Measurements from ENCODE around the gene DDA1. TPM values are rescaled to one million over a fixed set of nuclear protein-coding genes. Genes with fewer than 3 reads are reported as not detected.
"Not testable (repeated sequence)": the region's sequence is repeated elsewhere in the genome, so short reads cannot be mapped to it uniquely, and the experiment has no call there.

The DDA1 gene
- total RNA-seq (2014; rRNA removed; shearing (Covaris generic)), result 40.5 and 50.3 TPM in 2 replicates

DNA sequence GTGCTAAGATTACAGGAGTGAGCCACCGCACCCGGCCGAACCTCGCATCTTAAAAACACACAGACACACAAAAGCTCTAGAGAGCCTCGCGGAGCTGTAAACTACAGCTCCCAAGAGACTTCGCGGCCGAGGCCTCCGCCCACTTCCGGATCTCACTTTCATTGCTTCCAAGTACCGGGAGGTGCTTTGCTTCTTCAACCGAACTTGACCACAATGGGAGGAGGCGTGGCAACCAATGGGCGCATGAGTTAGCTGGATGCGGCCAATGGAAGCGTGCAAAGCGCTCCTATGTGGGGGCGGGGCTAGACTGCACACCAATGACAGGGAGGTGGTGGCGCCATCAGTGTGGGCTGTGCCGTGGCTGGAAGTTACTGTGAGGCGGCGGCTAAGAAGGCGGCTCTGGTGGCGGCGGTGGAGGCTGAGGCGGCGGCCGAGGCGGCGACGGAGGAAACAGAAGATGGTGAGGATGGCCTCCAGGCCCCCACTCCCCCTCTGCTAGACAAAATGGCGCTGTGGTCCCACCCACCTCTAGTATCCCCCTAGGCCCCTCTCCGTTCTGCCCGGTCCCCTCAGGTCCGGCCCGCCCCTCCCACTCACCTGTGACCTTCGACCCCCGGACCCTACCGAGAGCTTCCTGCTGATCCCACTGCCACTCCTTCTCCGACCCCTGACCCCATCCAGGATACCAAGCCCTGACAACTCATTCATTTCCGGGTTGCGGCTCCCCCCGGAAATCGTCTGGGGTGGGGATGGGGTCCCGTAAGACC lies at the start of gene DDA1:
Gene DDA1 (plus strand): TSS at position 366 of the 767 bp plus-strand sequence. CDS start 92 bp downstream, at position 458.
- DNase-seq (ENCODE audit: low read depth), result peak; percentile 100

DNA sequence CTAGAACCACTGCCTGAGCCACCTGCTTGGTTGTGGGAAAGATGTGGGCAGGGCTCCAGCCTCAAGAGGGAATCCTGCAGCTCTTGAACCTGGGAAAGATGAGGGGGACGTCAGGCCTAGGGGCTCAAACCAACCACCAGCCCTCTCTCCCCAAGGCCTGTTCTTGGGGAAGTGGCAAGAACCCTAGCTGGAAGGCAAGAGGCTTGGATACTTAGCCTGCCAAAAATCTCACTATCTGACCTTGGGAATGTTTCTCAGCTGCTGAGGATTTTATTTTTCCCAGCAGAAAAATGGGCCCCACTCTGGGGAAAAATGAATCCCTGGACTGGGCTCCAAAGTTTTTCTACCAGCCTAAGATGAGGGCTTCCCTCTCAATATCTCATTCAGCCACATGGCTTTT lies 49.4 kb upstream of the DDA1 start:
- DNase-seq (ENCODE audit: low read depth), result no peak

DNA sequence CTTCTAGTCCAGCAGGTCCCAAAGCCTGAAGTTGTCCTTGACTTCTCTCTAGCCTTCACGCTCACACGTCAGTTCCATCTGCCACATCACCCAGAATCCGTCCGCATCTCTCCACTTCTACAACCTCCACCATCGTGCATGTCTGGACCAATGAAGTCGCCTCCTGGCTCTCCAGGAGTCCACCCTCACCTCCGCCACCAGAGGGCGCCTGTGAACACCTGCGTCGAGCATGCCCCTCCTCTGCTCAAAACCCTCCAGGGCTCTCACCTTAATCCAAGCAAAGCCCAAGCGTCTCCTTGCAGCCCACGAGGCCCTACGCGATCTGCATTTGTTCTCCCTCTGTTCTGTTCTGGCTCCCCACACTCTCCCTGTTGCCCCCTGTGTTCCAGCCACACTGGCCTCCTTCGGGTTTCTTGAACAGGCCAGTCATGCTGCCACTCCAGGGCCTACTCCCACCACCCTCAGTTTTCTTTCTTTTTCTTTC lies 48.5 kb upstream of the DDA1 start:
- peak; percentile 66 for DNase-seq (ENCODE audit: low read depth)

DNA sequence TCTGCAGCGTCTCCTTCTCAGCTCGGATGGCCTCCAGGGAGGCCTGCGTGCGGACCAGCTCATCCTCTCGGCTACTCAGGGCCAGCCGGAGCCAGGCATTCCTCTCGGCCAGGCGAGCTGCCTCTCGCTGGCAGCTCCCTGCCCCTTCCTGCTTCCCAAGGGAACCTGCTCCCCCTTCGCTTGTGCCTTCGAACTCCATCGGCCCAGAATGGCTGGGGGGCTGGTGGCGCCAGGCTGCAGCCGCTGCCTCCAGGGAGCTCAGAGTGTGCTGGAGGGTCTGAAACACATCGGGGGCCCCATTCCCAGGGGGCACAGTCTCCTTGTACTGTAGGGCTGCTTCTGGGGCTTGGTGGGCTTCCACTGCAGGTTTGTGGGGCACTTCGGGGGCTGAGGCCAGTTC lies 46.8 kb upstream of the DDA1 start:
- DNase-seq (ENCODE audit: low read depth), result no peak

DNA sequence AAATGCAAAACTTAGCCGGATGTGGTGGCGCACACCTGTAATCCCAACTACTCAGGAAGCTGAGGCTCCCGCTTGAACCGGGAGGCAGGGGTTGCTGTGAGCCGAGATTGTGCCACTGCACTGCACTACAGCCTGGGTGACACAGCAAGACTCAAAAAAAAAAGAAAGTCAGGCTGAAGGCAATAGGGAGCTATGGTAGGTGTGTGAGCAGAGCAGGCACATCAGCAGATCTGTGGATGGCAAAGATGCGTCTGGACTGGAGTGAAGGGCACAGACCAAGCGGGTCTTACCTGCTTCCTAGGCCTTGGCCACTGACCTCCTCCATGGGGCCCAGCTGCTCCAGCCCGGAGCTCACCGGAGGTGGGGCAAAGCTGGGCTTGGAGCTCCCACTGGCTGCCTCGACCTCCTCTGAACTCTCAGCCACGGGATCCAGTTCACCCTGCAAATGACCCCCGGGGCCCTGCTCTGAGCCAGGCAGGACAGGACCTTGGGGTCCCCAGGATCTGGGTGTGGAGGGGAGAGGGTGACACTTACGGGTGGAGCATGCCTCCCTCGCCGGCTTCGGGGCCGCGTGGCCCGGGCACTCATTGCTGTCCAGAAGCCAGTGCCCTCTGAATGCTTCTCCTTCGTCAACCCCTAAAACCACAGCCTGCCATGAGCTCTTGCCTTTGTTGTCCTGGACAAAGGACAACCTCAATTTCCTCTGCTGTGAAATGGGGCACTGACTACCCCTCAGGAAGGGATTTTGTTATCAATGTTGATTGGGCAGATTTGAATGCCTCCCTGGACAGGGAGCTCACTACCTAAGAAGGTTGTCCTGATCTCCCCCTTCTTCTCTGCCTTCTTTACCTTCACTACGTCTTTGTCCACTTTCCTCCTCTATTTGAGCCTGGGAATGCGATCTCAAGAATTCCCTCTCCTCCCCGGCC lies 45.4 kb upstream of the DDA1 start:
- no peak for DNase-seq (ENCODE audit: low read depth)

DNA sequence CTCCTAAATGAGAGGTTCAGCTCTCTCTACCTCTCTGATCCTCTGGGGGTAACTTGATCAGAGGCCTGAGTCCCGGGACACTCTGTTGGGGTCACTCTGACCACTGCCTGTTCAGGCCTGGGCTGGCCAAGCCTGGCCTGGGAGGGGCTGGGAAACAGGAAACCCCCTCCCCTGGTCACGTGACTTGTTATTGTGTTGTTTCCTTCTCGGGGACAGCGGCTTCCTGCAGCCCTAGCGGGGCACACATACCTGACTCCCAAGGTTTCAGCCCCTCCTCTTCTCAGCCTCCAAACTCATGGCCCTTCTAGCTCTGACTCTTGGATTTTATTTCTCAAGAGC lies 44.8 kb upstream of the DDA1 start, which contains the start of gene USHBP1:
Gene USHBP1 (minus strand): TSS at position 105 of the 339 bp plus-strand sequence. CDS start 446 bp downstream, outside the sequence.
- no peak for DNase-seq (ENCODE audit: low read depth)

DNA sequence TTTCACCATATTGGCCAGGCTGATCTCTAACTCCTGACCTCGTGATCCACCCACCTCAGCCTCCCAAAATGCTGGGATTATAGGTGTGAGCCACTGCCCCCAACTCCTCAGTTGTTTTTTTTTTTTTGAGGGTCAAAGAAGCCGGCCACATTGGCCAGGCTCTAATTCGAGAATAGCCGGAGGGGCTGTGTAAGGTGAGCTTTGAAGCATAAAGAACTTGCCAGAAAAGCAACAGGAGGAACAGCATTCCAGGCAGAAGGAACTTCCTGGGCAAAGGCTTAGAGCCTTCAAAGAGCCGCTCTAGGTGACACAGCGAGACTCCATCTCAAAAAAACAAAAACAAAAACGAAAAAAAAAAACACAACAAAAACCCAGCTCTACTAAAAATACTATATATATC lies 43.3 kb upstream of the DDA1 start:
- no peak for DNase-seq (ENCODE audit: low read depth)

DNA sequence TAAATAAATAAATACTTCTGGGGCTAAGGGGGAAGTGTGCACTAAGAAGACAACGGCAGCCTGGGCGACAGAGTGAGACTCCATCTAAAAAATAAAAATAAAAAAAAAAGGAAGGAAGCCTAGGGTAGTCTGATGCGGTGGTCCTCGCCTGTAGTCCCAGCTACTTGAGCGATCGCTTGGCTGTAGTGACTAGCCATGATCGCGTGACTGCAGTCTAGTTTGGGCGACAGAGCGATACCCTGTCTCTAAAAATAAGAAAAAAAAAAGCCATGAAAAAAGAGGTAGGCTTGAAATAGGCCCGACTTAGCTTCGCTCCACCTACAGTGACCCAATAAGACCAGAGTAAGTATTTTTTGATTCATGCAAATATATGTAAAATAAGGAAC lies 42.8 kb upstream of the DDA1 start:
- DNase-seq (ENCODE audit: low read depth), result no peak

DNA sequence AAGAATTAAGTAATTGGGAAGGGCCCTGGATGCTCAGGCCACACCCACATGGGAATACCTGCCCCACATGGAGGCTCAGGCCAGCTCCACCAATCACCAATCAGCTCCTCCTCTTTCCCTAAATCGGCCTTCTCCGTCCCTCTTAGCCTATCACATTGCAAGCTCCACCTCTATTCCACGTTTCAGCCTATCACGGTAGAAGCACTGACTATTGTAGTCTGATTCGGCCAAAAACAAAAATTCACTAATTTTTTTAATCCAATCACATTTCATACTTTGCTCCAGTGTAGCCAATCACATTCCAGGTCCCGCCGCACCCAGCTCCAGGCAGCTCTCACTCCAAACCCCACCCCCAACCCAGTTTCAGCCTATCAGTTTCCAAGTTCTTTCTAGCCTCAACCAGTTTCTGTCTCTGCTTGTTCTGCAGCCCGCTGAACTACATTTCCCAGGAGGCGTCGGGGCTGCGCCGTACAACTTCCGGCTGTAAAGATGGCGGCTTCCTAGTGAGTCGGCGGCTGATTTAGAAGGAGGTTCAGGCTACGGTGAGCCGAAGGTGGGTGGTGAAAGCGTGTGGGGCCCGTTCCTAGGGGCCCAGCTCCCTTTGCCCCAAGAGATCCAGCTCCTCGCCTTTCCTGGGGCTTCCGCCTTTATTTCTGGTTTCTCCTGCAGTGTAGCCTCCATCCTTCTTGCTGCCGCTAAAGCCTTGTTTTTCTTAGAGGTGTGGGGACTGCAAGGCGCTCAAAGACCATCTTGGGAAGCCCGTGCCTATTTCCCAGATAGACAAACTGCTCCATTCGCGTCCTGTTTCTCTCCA lies 42.2 kb upstream of the DDA1 start, which contains the start of gene BABAM1:
Gene BABAM1 (plus strand): TSS at position 469 of the 814 bp plus-strand sequence. CDS start 1,364 bp downstream, outside the sequence.
- peak; percentile 99 for DNase-seq (ENCODE audit: low read depth)

DNA sequence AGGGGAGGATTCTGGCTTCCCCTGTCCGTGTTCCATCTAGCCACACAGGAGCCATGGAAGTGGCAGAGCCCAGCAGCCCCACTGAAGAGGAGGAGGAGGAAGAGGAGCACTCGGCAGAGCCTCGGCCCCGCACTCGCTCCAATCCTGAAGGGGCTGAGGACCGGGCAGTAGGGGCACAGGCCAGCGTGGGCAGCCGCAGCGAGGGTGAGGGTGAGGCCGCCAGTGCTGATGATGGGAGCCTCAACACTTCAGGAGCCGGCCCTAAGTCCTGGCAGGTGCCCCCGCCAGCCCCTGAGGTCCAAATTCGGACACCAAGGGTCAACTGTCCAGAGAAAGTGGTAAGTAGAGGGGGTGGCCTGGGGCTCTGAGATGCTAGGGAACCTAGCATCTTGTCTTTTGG lies 40.6 kb upstream of the DDA1 start:
- DNase-seq (ENCODE audit: low read depth), result no peak

DNA sequence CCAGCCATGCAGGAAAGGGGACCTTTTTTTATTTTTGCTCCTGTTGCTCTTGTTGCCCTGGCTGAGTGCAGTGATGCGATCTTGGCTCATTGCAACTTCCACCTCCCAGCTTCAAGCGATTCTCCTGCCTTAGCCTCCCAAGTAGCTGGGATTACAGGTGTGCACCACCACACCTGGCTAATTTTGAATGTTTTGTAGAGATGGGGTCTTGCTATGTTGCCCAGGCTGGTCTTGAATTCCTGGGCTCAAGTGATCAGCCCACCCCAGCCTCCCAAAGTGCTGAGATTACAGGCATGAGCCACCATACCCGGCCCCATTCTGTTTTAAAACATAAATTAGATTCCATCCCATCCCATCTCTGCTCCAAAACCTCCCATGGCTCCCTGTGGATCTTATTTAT lies 34.5 kb upstream of the DDA1 start:
- DNase-seq (ENCODE audit: low read depth), result not testable (repeated sequence)

DNA sequence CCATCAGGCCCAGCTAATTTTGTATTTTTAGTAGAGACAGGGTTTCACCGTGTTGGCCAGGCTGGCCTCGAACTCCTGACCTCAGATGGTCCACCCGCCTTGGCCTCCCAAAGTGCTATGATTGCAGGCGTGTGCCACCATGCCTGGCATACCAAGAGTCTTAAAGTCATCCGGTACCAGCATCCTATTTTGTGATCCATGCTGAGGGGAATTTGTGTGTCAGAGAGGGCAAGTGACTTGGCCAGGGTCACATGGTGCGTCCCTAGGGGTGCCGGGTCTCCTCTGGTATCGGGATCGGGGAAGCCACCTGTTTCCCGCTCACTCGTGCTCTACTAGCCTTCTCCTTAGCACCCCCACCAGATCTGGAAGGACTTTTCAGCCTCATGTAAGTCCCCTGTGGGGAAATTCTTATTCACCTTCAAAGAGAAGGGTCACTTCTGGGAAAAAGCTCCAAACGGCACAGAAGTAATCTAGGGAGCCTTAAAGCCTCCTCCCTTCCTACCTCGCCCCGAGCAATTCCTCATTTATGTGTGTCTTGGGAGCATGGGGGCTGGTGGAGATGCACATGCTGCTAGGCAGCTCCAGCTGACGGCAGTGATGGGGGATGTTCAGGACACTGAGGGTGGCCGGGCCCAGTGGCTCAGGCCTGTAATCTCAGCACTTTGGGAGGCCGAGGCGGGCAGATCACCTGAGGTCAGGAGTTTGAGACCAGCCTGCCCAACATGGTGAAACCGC lies 33.8 kb upstream of the DDA1 start:
- no peak for DNase-seq (ENCODE audit: low read depth)

DNA sequence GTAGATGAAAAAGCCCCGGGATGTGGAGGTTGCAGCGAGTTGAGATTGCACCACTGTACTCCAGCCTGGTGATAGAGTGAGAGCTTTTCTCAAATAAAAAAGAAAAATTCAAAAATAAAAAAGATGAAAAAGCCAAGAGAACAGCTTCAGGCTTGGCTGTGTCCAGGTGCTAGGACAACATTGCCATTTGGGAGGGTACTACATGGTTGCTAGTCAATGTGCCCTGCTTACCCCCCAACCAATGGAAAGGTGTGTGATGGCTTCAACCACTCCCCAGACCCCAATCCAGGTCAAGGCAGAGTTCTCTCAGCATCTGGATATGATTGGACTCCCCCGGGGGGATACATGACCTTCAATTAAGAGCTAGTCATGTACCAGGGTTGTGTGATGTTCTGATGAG lies 29.9 kb upstream of the DDA1 start:
- no peak for DNase-seq (ENCODE audit: low read depth)

DNA sequence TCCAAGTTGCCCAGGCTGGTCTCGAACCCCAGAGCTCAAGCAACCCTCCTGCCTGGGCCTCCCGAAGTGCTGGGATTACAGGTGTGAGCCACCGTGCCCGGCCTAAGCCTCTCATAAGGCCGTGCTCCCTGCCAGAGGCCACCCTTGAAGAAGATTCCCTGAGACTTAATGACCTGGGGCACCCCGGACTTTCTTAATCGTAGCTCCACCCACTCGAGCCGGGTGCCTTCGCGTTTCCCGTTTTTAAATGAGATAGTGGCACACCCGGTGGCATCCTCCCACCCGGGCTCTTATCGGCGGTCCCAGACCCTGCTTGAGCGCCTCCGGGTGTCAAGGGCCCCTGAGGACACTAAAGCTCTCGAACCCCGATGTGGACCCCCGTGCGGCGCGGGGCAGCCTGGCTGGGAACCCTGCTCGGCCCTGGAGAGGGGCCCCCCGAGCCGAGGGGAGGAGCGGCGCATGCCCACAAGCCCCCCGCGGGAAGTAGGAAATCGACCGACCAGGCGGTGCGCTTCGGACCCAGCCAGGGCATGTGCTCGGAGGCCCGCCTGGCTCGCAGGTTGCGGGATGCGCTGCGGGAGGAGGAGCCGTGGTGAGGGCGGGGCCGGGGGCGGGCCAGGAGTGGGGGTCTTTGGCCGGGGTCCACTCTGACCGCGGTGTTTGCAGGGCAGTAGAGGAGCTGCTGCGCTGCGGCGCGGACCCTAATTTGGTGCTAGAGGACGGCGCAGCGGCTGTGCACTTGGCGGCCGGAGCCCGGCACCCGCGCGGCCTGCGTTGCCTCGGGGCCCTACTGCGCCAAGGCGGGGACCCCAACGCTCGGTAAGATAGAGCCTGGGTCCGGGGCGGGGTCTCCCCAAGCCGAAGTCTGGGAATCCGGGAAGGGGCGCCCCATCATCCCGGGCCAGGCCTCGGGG lies 27.7 kb upstream of the DDA1 start, which contains the start of gene ANKLE1:
Gene ANKLE1 (plus strand): TSS at position 511 of the 914 bp plus-strand sequence. CDS start 20 bp downstream, at position 531.
- DNase-seq (ENCODE audit: low read depth), result no peak

DNA sequence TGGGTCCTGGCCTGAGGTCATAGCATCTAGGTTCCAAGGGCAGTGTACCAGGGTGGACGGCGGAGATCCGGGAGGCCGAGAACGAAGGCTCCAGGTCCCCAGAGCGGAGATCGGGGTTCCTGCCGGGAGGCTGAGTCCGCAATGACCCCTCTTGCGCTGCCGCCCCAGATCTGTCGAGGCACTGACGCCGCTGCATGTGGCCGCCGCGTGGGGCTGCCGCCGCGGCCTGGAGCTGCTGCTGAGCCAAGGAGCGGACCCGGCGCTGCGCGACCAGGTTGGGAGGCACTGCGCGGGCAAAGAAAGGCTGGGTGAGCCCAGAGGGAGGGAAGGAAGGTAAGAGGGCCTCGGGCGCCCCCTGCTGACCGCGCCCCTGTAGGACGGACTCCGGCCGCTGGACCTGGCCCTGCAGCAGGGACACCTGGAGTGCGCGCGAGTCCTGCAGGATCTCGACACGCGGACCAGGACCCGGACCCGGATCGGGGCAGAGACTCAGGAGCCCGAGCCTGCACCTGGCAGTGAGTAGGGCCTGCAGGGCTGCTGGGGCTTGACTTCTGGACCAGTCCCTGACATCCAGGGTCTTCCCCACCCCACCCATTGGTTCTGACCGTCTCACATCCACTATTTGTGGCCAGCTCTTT lies 26.8 kb upstream of the DDA1 start:
- DNase-seq (ENCODE audit: low read depth), result peak; percentile 86

DNA sequence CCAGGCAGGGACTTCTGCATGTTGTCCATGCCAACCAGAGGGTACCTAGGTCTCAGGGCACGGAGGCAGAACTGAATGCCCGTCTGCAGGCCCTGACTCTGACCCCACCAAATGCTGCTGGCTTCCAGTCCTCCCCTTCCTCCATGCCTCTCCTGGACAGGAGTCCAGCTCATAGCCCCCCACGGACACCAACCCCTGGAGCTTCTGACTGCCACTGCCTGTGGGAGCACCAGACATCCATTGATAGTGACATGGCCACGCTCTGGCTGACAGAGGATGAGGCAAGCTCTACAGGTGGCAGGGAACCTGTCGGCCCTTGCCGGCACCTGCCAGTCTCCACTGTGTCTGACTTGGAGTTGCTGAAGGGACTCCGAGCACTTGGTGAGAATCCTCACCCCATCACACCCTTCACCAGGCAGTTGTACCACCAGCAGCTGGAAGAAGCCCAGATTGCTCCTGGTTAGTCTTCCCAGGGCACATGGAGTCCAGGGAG lies 25.8 kb upstream of the DDA1 start:
- no peak for DNase-seq (ENCODE audit: low read depth)

DNA sequence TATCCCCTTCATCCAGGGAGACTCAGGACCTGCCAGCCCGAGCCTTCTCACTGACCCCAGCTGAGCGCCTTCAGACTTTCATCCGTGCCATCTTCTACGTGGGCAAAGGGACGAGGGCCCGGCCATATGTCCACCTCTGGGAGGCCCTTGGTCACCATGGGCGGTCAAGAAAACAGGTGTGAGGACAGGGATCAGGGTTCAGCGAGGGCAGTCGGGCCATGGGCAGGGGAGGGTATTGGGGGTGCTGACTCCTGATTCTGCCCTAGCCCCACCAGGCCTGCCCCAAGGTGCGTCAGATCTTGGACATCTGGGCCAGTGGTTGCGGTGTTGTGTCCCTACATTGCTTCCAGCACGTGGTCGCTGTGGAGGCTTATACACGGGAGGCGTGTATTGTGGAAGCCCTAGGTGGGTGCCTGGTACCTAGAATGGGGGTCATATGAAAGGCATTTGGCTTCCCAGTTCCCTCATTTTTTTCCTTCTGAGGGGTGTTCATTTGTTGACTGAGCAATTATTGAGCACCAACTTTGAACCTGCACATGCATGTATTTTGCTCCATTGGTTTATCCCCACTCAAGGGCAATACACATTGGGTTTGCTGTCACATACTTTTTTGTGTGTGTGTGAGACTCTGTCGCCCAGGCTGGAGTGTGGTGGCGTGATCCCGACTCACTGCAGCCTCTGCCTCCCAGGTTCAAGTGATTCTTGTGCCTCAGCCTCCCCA lies 23.8 kb upstream of the DDA1 start:
- DNase-seq (ENCODE audit: low read depth), result no peak

DNA sequence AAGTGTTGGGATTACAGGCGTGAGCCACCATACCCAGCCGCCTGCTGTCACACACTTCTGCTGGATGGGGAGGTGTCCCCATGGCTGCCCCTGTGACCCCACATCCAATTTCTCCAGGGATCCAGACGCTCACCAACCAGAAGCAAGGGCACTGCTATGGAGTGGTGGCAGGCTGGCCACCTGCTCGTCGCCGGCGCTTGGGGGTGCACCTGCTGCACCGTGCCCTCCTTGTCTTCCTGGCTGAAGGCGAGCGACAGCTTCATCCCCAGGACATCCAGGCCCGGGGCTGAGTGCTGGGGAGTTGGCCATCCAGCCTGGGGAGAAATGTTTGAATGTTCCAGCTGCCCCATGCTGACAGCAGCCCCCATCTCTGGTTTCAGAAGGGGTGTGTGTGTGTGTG lies 23.1 kb upstream of the DDA1 start:
- no peak for DNase-seq (ENCODE audit: low read depth)

Data from M059J (cell line).